NCI-H2107 treated with DMSO at 0.1 percent for 48 hours (cell line): ENCODE results near the gene WDR70.
"Not testable (repeated sequence)": the region's sequence is repeated elsewhere in the genome, so short reads cannot be mapped to it uniquely, and the experiment has no call there.

ENCODE experiments used
- DNase-seq: peaks from one replicate; lab custom pipeline; 2025; ENCODE audit not compliant: unreplicated experiment; lab: John Stamatoyannopoulos, UW

WDR70 gene

GRCh38 chr5:37453252-37453651 is 74.1 kb downstream of the WDR70 start:
- not testable (repeated sequence) for DNase-seq

- not testable (repeated sequence) for DNase-seq
These were observed 75.4 kb downstream of the WDR70 start for GRCh38 chr5:37454402-37455055.

- not testable (repeated sequence) for DNase-seq
These were observed 84.3 kb downstream of the WDR70 start for GRCh38 chr5:37463191-37464051.

GRCh38 chr5:37464581-37464980 is 85.5 kb downstream of the WDR70 start:
- DNase-seq, result not testable (repeated sequence)

- not testable (repeated sequence) for DNase-seq
These were observed 90.3 kb downstream of the WDR70 start for GRCh38 chr5:37469383-37469782.

GRCh38 chr5:37471666-37472197 is 92.6 kb downstream of the WDR70 start:
- DNase-seq, result no peak

GRCh38 chr5:37477426-37477825 is 98.3 kb downstream of the WDR70 start:
- no peak for DNase-seq

GRCh38 chr5:37478121-37478894 is 99.2 kb downstream of the WDR70 start:
- DNase-seq, result peak; percentile 99

GRCh38 chr5:37481395-37481794 is 102.3 kb downstream of the WDR70 start:
- not testable (repeated sequence) for DNase-seq

- peak; percentile 24 for DNase-seq
These were observed 111.1 kb downstream of the WDR70 start for GRCh38 chr5:37490120-37490810.

GRCh38 chr5:37490931-37491330 is 111.8 kb downstream of the WDR70 start:
- peak; percentile 75 for DNase-seq

- no peak for DNase-seq
These were observed 113.8 kb downstream of the WDR70 start for GRCh38 chr5:37492778-37493555.

GRCh38 chr5:37494756-37495155 is 115.6 kb downstream of the WDR70 start:
- DNase-seq, result no peak

GRCh38 chr5:37495210-37495609 is 116.1 kb downstream of the WDR70 start:
- DNase-seq, result no peak

GRCh38 chr5:37495668-37496347 is 116.7 kb downstream of the WDR70 start:
- DNase-seq, result no peak

GRCh38 chr5:37496902-37497445 is 117.9 kb downstream of the WDR70 start:
- no peak for DNase-seq

- no peak for DNase-seq
These were observed 122.0 kb downstream of the WDR70 start for GRCh38 chr5:37501152-37501551.

GRCh38 chr5:37506241-37506640 is 127.1 kb downstream of the WDR70 start:
- DNase-seq, result no peak

- DNase-seq, result no peak
These were observed 127.6 kb downstream of the WDR70 start for GRCh38 chr5:37506722-37507121.
